SK-N-MC (cell line): ENCODE data around the gene PHLDA2.
"Not testable (repeated sequence)": the region's sequence is repeated elsewhere in the genome, so short reads cannot be mapped to it uniquely, and the experiment has no call there.

Source experiments
- DNase-seq: peaks from one replicate; pipeline ENCODE4 v3.0.0-alpha.2; 2011; ENCODE audit warnings: low read depth, low spot score
- H3K27ac ChIP-seq: fragments of 200-600 bp; sonication (generic); 2 replicates; pipeline ENCODE4 v1.5.1; 2016; ENCODE audit warnings: mixed run types
- H3K36me3 ChIP-seq: fragments of 200-600 bp; sonication (generic); 2 replicates; pipeline ENCODE4 v1.6.1; 2017; ENCODE audit warnings: antibody characterized with exemption, low read length, mixed read lengths; ENCODE audit not compliant: insufficient read depth
- H3K4me3 ChIP-seq: fragments of 200-600 bp; sonication (generic); 2 replicates; pipeline ENCODE4 v1.5.1; 2016
- H3K9ac ChIP-seq: fragments of 200-600 bp; sonication (generic); 2 replicates; pipeline ENCODE4 v1.8.0; 2017; ENCODE audit warnings: mixed run types, mixed read lengths; ENCODE audit not compliant: insufficient read length
- H3K9me3 ChIP-seq: fragments of 200-600 bp; sonication (generic); 2 replicates; pipeline ENCODE4 v1.6.1; 2017; ENCODE audit warnings: low read depth, mild to moderate bottlenecking, antibody characterized with exemption, low read length, moderate library complexity, mixed read lengths
- EZH2 ChIP-seq: fragments of 200-600 bp; sonication (generic); IDR thresholded peaks from one replicate; pipeline ENCODE4 v1.6.1; 2017; ENCODE audit warnings: antibody characterized with exemption
- FOXP2 ChIP-seq: optimal IDR thresholded peaks from 2 replicates; pipeline ENCODE3; 2011; ENCODE audit warnings: mild to moderate bottlenecking, moderate library complexity; ENCODE audit not compliant: insufficient read depth; ENCODE audit errors: extremely low read length, control extremely low read depth
- POLR2AphosphoS5 ChIP-seq: IDR thresholded peaks from 2 replicates; pipeline ENCODE4 v1.6.1; 2012; ENCODE audit warnings: mild to moderate bottlenecking, low read depth, low read length, borderline replicate concordance

The PHLDA2 gene

DNA sequence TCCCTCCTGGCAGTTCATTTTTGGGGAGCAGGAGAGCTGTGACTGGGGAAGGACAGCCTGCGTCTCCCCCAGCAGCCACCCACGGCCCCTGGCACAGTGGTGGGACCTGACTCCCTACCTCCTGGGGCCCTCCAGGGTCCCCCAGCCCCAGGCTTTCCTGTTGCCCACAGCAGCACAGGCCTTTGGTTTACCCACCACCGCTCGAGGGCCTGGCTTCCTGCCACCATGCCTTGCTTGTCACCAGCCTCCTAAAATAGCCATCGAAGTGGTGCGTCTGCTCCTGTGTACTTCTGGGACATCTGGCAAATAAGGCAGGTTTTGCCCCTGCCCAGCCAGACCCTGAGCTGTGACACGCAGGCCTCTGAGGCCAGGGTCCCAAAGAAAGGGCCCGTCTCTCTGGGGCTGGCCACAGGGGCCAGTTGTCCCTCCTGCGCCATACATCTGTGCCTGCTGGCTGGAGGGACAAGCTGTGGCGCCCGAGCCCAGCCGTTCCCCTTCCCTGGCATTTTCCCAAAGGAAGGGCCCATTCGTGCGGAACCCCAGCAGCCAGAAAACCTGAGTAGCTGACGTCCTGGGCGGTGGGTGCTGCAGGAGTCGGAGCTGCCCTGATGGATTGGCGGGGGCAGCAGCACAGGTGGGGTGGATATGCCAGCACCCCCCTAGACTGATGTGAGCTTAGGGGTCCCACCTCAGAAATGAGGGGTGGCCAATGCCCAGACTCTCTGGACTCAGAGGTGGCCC lies 14.6 kb downstream of the PHLDA2 start:
- no peaks in the 10 kb centered on the region for H3K9me3 ChIP-seq
- no peak for TF ChIP-seq FOXP2
- TF ChIP-seq POLR2AphosphoS5 = no peak
- TF ChIP-seq EZH2 = no peak
- H3K4me3 ChIP-seq = no peak overlapping the region
- no peak for DNase-seq
- no peaks in the 10 kb centered on the region for H3K36me3 ChIP-seq
- H3K9ac ChIP-seq = no peak overlapping the region
- no peak overlapping the region for H3K27ac ChIP-seq

DNA sequence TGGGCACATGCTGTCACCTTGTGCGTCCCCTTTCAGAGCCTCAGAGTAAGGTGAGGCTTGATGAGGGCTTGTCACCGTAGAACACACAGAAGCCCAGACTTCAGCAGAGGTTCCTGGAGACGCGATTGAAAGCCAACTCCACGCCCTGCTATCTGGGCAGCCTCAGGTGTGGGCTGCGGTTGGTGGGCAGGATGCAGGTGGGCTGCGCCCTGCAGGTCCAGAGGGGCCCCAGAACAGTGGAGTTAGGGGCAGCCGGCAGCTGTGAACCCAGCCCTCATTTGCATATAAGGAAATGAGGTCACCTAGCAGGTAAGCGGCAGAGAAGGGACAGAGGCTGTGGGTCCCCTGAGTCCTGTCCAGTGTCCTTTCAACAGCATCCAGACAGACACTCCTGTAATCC lies 15.4 kb downstream of the PHLDA2 start:
- Histone ChIP-seq H3K9ac (no peak overlapping the region), H3K9me3 (no peaks in the 10 kb centered on the region), H3K36me3 (no peaks in the 10 kb centered on the region), H3K4me3 (no peak overlapping the region), H3K27ac (no peak overlapping the region)
- no peak for TF ChIP-seq FOXP2
- TF ChIP-seq POLR2AphosphoS5 = no peak
- TF ChIP-seq EZH2 = no peak
- no peak for DNase-seq

DNA sequence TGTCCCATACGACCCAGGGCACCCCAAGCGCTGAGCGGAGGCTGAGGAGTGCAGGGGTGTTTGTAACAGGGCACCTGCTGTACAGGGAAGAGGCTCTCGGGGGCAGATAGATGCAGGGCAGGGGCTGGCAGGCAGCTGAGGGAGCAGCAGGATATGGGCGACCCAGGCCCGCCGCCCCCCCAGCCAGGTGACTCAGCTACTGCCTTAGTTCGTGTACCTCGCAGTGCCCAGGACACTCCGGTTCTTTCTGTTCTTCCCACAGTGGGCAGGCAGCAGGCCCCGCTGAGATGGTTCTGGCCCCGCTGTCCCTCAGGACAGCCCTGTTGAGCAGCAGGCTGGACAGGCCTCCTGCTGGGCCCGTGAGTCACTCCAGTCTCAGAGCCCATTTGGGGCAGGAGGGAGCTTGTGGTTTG lies 16.2 kb downstream of the PHLDA2 start:
- Histone ChIP-seq H3K9ac (no peak overlapping the region), H3K36me3 (no peaks in the 10 kb centered on the region), H3K4me3 (no peak overlapping the region), H3K27ac (no peak overlapping the region), H3K9me3 (no peaks in the 10 kb centered on the region)
- DNase-seq = no peak
- TF ChIP-seq POLR2AphosphoS5 = no peak
- no peak for TF ChIP-seq FOXP2
- TF ChIP-seq EZH2 = no peak

DNA sequence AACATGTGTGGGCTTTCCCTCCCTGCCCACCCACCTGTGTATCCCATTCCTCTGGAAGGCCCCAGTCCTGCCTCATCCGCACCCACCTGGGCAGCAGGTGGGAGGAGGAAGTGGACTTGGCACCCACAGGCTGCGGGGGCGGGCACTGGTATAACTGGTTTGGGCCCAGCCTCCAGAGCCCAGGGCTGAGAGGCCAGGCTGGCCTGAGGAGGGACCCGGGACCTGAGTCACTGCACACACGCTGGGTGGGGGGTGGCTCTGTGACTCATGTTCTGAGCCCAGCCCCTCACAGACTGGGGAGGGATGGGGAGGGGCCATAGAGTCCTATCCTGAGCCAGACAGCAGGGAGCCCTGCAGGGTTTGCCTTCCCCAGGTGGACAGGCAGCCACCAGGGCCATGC lies 16.7 kb downstream of the PHLDA2 start:
- H3K36me3 ChIP-seq = no peaks in the 10 kb centered on the region
- no peaks in the 10 kb centered on the region for H3K9me3 ChIP-seq
- no peak for DNase-seq
- H3K27ac ChIP-seq = no peak overlapping the region
- H3K4me3 ChIP-seq = no peak overlapping the region
- TF ChIP-seq EZH2 (no peak), POLR2AphosphoS5 (no peak), FOXP2 (no peak)
- no peak overlapping the region for H3K9ac ChIP-seq

DNA sequence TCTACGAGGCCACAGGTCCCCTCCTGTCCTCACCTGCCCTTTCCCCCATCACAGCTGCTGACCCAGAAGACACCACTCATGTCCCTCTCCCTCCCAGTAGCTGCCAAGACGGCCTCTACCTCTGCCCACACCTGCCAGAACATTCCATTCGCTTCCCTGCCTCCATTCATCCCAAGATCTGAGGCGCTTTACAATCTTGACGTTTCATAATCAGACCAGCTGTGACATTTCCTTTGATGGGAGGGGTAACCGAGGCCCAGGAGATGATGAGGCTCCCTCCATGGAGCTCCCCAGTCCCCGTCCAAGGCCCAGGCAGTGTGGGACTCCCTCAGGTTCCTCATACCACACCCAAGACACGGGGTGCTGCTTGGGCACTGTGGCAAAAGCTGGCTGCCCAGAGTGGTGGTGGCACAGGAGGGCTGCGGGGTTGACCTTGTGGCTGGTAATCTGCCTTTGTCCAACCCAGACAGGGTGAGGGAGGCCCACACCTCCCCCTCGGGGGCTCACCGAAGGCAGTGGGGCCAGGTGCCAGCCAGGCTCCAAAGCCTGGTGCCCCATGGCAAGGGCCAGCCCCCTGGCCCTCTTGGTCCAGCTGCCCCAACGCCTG lies 17.3 kb downstream of the PHLDA2 start:
- no peak for DNase-seq
- TF ChIP-seq POLR2AphosphoS5 (no peak), EZH2 (no peak), FOXP2 (no peak)
- Histone ChIP-seq H3K27ac (no peak overlapping the region), H3K36me3 (no peaks in the 10 kb centered on the region), H3K9ac (no peak overlapping the region), H3K4me3 (no peak overlapping the region), H3K9me3 (no peaks in the 10 kb centered on the region)

DNA sequence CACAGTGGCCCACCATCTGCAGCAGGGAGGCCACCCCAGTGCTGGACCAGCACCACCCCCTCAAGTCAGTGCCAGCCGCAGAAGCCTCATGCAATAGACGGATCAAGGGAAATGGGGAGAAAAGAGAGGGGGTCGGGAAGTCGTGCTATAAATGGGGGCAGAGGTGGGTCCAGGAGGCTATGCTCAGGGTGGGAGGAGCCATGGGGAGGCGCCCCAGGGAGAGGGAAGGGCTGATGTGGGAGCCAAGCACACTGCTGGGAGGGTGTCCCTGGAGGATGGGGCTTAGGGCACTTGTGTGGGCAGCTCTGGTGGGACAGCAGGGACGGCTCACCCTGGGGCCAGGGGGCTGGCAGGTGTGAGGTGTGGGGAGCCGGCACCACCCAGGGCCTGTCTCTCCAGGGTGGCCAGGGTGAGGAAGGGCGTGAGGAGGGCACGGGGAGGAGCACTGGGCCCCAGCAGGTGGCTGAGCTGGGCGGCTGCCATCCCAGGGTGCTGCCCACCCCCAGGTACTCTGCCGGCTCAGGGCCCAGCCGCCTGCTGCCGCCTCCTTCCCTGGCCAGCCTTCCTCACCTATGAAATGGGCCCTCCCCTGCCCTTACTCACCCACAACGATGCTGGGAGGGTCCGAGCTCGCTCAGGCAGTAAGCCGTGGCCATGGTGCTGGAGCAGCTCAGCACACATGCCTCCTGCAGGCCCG lies 18.0 kb downstream of the PHLDA2 start:
- TF ChIP-seq POLR2AphosphoS5 (no peak), EZH2 (no peak), FOXP2 (no peak)
- Histone ChIP-seq H3K9ac (no peak overlapping the region), H3K27ac (no peak overlapping the region), H3K9me3 (no peaks in the 10 kb centered on the region), H3K36me3 (no peaks in the 10 kb centered on the region), H3K4me3 (no peak overlapping the region)
- no peak for DNase-seq

DNA sequence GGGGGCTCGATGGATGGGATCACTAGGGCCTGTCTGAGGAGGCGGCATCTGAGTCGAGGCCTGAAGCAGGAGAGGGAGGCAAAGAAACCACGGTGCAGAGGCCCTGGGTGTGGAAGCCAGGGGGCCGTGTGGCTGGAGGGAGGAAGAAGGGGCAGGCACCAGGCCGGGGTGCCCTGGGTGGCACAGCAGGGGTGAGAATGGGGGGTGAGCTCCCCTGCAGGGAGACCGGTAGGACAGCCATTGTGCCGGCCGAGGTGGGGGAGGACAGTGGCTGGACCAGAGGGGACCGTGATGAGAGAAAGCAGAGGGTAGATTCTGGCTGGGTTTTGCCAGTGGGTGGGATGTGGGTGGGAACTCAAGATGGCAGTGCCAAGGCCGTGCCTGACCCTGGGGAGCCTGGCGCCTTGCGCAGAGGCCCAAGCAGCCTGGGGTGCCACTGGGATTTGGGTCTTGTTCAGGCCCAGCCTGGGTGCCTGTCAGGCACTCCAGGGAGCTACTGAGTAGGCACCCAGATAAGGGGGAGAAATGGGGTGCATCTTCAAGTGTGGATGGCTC lies 18.7 kb downstream of the PHLDA2 start:
- no peak overlapping the region for H3K4me3 ChIP-seq
- TF ChIP-seq EZH2 = no peak
- TF ChIP-seq FOXP2 = no peak
- no peak for TF ChIP-seq POLR2AphosphoS5
- no peak overlapping the region for H3K9ac ChIP-seq
- H3K9me3 ChIP-seq = no peaks in the 10 kb centered on the region
- H3K36me3 ChIP-seq = no peaks in the 10 kb centered on the region
- no peak for DNase-seq
- no peak overlapping the region for H3K27ac ChIP-seq

DNA sequence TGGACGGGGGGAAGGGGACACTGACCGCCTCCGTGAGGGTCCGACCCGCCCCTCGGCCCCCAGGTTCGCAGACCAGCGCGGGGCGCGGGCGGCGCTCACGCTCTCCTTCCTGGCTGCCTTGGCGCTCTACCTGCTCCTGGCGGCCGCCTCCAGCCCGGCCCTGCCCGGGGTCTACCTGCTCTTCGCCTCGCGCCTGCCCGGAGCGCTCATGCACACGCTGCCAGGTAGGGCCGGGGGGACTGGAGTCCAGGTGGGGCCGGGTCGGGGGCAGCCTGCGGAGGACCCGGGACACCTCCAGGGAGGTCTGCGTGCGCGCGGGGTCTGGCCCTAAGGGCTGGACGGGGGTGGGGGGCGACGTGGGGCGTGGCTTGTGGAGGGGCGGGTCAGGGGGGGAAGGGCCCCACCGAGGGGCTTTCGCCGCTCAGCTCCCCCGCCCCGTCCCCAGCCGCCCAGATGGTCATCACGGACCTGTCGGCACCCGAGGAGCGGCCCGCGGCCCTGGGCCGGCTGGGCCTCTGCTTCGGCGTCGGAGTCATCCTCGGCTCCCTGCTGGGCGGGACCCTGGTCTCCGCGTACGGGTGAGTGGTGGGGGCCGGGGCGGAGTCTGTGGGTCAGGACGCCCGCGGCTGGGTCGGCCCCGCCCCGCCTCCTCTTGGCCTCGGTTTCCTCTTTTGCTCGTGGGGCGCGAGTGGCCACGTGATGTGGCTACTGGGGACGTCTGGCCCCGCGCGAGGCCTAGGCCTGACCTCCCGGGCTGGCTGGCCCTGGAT lies 19.9 kb downstream of the PHLDA2 start:
- Histone ChIP-seq H3K9me3 (no peaks in the 10 kb centered on the region), H3K27ac (no peak overlapping the region), H3K36me3 (no peaks in the 10 kb centered on the region), H3K4me3 (no peak overlapping the region), H3K9ac (no peak overlapping the region)
- DNase-seq = no peak
- TF ChIP-seq POLR2AphosphoS5 = no peak
- TF ChIP-seq EZH2 = no peak
- no peak for TF ChIP-seq FOXP2

DNA sequence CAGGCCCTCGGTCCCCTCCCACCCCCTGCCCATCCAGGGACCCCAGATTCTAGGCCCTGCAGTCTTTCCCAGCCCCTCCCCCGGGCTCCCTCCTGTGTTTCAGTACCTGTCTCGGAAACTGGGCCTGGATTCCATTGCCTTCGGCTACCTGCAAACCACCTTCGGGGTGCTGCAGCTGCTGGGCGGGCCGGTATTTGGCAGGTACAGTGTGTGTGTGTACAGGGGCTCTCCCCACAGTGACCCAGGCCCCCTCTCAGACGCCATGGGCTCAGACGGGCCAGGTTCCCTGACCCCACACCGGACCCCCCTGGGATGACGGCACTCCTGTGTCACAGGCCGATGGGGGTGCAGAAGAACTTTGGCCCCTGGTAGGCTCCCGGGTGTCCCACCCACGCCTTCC lies 21.1 kb downstream of the PHLDA2 start:
- TF ChIP-seq FOXP2 (no peak), EZH2 (no peak), POLR2AphosphoS5 (no peak)

DNA sequence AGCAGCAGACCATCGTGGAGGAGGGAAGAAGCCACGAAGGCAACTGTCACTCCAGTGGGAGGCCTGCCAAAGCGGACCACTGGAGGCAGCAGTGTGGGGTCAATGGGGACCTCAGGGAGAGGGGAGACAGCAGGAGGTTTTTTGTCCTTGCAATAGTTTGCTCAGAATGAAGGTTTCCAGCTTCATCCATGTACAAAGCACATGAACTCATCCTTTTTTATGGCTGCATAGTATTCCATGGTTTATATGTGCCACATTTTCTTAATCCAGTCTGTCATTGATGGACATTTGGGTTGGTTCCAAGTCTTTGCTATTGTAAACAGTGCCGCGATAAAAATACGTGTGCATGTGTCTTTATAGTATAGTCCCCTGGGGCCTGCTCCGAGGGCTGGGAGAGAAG lies 23.9 kb downstream of the PHLDA2 start:
- DNase-seq, H3K36me3 ChIP-seq, H3K27ac ChIP-seq, H3K9me3 ChIP-seq, H3K9ac ChIP-seq, H3K4me3 ChIP-seq: not testable (repeated sequence)

More for the DNA sequence above, 21.1 kb downstream of the PHLDA2 start:
- H3K4me3 ChIP-seq = no peak overlapping the region
- no peaks in the 10 kb centered on the region for H3K36me3 ChIP-seq
- H3K9me3 ChIP-seq = no peaks in the 10 kb centered on the region
- no peak for DNase-seq
- H3K27ac ChIP-seq = no peak overlapping the region
- no peak overlapping the region for H3K9ac ChIP-seq
